AG10803 (cell line): ENCODE results near the gene S100A13.

Experiments used
- DNase-seq: peaks from one replicate; pipeline ENCODE4 v3.0.0; 2010; ENCODE audit warnings: low read depth
- H3K4me3 ChIP-seq: 2 replicates; pipeline ENCODE4 v1.5.1; 2011; ENCODE audit warnings: mild to moderate bottlenecking, low read length, control low read depth
- CTCF ChIP-seq: conservative IDR thresholded peaks from 2 replicates; pipeline ENCODE4 v1.5.1; 2011; ENCODE audit warnings: mild to moderate bottlenecking, low read length, control low read depth, inconsistent platforms

Gene S100A13

DNA sequence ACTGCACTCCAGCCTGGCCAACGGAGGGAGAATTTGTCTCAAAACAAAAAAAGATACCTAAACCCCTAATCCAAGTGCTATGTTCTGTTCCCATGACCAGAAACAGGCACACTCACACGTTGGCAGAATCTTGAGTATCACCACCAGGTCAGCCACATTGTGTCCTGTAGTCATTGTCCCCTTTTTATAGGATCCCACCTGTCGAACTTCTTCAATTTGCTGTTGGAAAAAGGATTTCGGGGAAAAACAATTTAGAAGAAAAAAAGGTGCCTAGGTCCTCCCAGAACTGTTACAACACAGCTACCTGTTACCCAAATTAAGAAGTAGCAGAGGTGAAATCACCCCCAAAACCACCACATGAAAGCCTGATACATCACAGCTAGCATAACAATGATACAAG is 40.1 kb upstream of the S100A13 start:
- H3K4me3 ChIP-seq = no peak overlapping the region
- no peak for TF ChIP-seq CTCF
- DNase-seq = no peak

DNA sequence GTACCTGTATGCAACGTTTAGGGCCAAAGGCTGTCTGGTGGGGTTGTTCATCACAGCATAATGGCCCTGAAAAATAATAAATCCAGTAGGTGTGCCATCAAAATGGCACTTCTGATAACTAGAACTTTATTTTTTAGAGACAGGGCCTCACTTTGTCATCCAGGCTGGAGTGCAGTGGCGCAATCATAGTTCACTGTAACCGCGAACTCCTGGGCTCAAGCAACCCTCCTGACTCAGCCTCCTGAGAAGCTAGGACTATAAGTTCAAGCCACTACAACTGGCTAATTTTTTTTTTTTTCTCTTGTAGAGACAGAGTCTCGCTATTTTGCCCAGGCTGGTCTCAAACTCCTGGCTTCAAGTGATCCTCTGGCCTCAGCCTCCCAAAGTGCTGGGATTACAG is 35.9 kb upstream of the S100A13 start:
- peak; percentile 54 for DNase-seq

GRCh38 chr1:153662269-153662668 is 35.0 kb upstream of the S100A13 start:
- TF ChIP-seq CTCF = no peak
- no peak overlapping the region for H3K4me3 ChIP-seq
- no peak for DNase-seq

More for the DNA sequence above, 35.9 kb upstream of the S100A13 start:
- no peak overlapping the region for H3K4me3 ChIP-seq
- no peak for TF ChIP-seq CTCF

- no peak for TF ChIP-seq CTCF
- peak; percentile 28 for DNase-seq
Observed at GRCh38 chr1:153661111-153661708, 33.9 kb upstream of the S100A13 start.

DNA sequence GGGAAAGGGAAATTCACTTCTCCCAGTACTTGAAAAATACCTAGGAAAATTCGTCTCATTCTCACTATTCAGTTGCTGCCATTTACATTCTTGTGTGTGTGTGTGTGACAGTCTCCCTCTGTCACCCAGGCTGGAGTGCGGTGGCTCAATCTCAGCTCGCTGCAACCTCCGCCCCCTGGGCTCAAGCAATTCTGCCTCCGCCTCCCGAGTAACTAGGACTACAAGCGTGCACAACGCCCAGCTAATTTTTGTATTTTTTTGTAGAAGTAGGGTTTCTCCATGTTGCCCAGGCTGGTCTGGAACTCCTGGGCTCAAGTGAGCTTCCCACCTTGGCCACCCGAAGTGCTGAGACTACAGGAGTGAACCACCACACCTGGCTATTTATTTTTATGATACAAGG is 32.4 kb upstream of the S100A13 start:
- DNase-seq = no peak
- TF ChIP-seq CTCF = no peak
- H3K4me3 ChIP-seq = peak overlapping the region; percentile 89

More at GRCh38 chr1:153661111-153661708, 33.9 kb upstream of the S100A13 start:
- no peak overlapping the region for H3K4me3 ChIP-seq

DNA sequence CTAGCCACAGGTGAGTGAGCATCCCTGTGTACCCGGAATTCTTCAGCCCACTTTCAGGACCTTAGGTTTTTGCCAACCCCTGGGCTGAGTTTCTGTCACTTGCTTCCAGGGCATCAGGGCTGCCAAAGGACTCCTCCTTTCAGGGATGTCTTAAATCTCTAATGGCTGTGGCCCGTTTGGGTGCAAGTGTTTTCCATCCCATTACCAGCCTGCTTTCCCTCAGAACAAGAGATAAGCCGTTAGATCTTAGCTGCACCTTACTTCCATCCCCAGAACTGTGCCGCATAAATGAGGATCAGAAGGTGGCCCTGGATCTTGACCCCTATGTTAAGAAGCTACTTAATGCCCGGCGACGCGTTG is 31.9 kb upstream of the S100A13 start:
- no peak for TF ChIP-seq CTCF
- DNase-seq = no peak
- peak overlapping the region; percentile 89 for H3K4me3 ChIP-seq

- H3K4me3 ChIP-seq = peak within 1 kb of the TSS; percentile 89
- TF ChIP-seq CTCF = no peak; the same call in 1 of the 2 replicates
- DNase-seq = peak; percentile 85
Observed at GRCh38 chr1:153658400-153659174, 31.3 kb upstream of the S100A13 start, which contains the start of gene SNAPIN. SNAPIN (plus strand) TSS chr1:153658703; CDS start chr1:153658744, 41 bp downstream.
